Adrenal gland (tissue), 12 donors: Measurements from ENCODE around the gene CMIP. TPM values are rescaled to one million over a fixed set of nuclear protein-coding genes. Genes with fewer than 3 reads are reported as not detected.

ENCODE experiments used
- DNase-seq, 7 donors: peaks; one replicate each; pipeline ENCODE4 v3.0.0-alpha.2; 2019 to 2020
- H3K27ac ChIP-seq, 5 donors: fragments of 200-600 bp; sonication (generic) in 4 of 5; 1 replicate in 3 of 5; 2 replicates in 2 of 5; pipeline versions ENCODE4 v1.5.1 to v1.8.0; 2016 to 2020; ENCODE audit warnings: mild to moderate bottlenecking in 1 of 5
- H3K27me3 ChIP-seq: fragments of 200-600 bp; 2 replicates; pipeline ENCODE4 v1.8.0; 2021
- H3K36me3 ChIP-seq, 2 donors: fragments of 200-600 bp; replicated peaks in 1 of 2; 1 replicate in 1 of 2; 2 replicates in 1 of 2; pipeline versions ENCODE4 v1.5.1 to v1.8.0; 2018 to 2022
- H3K4me1 ChIP-seq, 2 donors: fragments of 200-600 bp; replicated peaks in 1 of 2; 1 replicate in 1 of 2; 2 replicates in 1 of 2; pipeline versions ENCODE4 v1.5.1 to v1.8.0; 2018 to 2021
- H3K4me3 ChIP-seq, 4 donors: fragments of 200-600 bp; sonication (generic) in 3 of 4; one replicate each; pipeline ENCODE4 v1.5.1; 2016 to 2018
- H3K9me3 ChIP-seq, 3 donors: fragments of 200-600 bp; sonication (generic) in 1 of 3; replicated peaks in 1 of 3; 1 replicate in 2 of 3; 2 replicates in 1 of 3; pipeline versions ENCODE4 v1.5.1 to v1.8.0; 2016 to 2021
- CTCF ChIP-seq, 6 experiments: fragments of 450-650 bp in 4 of 6; fragments of 200-600 bp in 2 of 6; sonication (generic) in 1 of 6; IDR thresholded peaks; 1 replicate in 5 of 6; 2 replicates in 1 of 6; pipeline versions ENCODE4 v1.5.1 to v1.8.0; 2016 to 2021; ENCODE audit warnings: antibody characterized with exemption in 6 of 6, mild to moderate bottlenecking in 2 of 6, moderate library complexity in 1 of 6
- POLR2A ChIP-seq, 2 donors: fragments of 450-650 bp; IDR thresholded peaks; one replicate each; pipeline ENCODE4 v1.6.1; 2017; ENCODE audit warnings: antibody characterized with exemption in 2 of 2, mild to moderate bottlenecking in 2 of 2, moderate library complexity in 1 of 2
- WGBS, 4 donors: extraction: QIAGEN DNeasy Blood & Tissue Kit in 2 of 4; methylation state at CpG; one replicate each; pipeline versions ENCODE4 v1.1.5 to v1.1.7; 2013 to 2017; 5-methylcytosine and 5-hydroxymethylcytosine counted together
- intact Hi-C, 2 donors: fragments of 100-400 bp; cut with DNase I; formaldehyde crosslinking; loops; one replicate each; pipeline versions ENCODE4 v1.14.1 to v1.15.0; 2022 to 2023
- polyA plus RNA-seq, 3 donors: library from polyadenylated mRNA; stranded (reverse); fragments of 200-250 nt in 2 of 3; fragments of 350-450 nt in 1 of 3; fragmentation: Illumina TruSeq in 1 of 3; extraction: RNeasy Lipid Tissue Mini Kit (QIAGEN cat#74804) in 1 of 3; gene quantifications; one replicate each; pipeline ENCODE4 v1.2.3, GENCODE V29; 2013 to 2014
- total RNA-seq, 9 donors: library from RNA; depleted of rRNA in 4 of 9; stranded (reverse); fragments of >200 nt in 4 of 9; fragments of 120-200 nt in 1 of 9; fragmentation: NEBNext Ultra II Directional in 1 of 9; extraction: Animal tissue kit (Norgen Biotek cat#: 25700) in 1 of 9; gene quantifications; one replicate each; pipeline versions ENCODE4 v1.1.0 to v1.2.4, GENCODE V29; 2013 to 2023
- donor health status: healthy with polysubstance abuse.
- donor health status: Bipolar disorder and iron deficiency.
- donor health status: DM: yes; HTN: yes; CAD: no.
- donor health status: DM: no; HTN: no; CAD: no.
- donor health status: DM: no; HTN: no; CAD: no.
- donor health status: DM: yes; HTN: yes; CAD: no.

Gene CMIP
- total and polyA plus RNA-seq, 12 donors, result 8.1 to 87.9 (median 42.5) TPM

- TF ChIP-seq CTCF (IDR thresholded peaks at IDR 0.05) (no peak), POLR2A (IDR thresholded peaks at IDR 0.05) (no peak)
- intact Hi-C loops, result no loop called here
- WGBS, 4 donors, result 82 to 97% (median 93%) methylated on average over 5 to 16 of the region's 16 CpGs
- Histone ChIP-seq H3K27ac (no peak overlapping the region), H3K4me1 (no peaks in the 10 kb centered on the region), H3K4me3 (no peak overlapping the region), H3K9me3 (no peaks in the 10 kb centered on the region), H3K27me3 (no peaks in the 10 kb centered on the region), H3K36me3 (peaks cover 0 to 34% of the 10 kb centered on the region in 2 donors)
- no peak for DNase-seq
Measured at GRCh38 chr16:81679721-81680430, 235.3 kb downstream of the CMIP start.

- peaks cover 0 to 27% of the 10 kb centered on the region in 2 donors for H3K36me3 ChIP-seq
- no peak for DNase-seq
- TF ChIP-seq CTCF (IDR thresholded peaks at IDR 0.05) (no peak), POLR2A (IDR thresholded peaks at IDR 0.05) (no peak)
- H3K27ac ChIP-seq, result no peak overlapping the region
- no peaks in the 10 kb centered on the region for H3K9me3 ChIP-seq
- intact Hi-C loops, result no loop called here
- H3K4me1 ChIP-seq, result no peaks in the 10 kb centered on the region
- 87 to 94% (median 90%) methylated on average over 13 to 22 of the region's 22 CpGs for WGBS, 4 donors
- no peak overlapping the region for H3K4me3 ChIP-seq
- no peaks in the 10 kb centered on the region for H3K27me3 ChIP-seq
Measured at GRCh38 chr16:81680444-81681275, 236.1 kb downstream of the CMIP start.

- no peak for TF ChIP-seq POLR2A (IDR thresholded peaks at IDR 0.05)
- no peak for TF ChIP-seq CTCF (IDR thresholded peaks at IDR 0.05)
- no peaks in the 10 kb centered on the region for H3K27me3 ChIP-seq
- no peak overlapping the region for H3K27ac ChIP-seq
- WGBS, 4 donors, result 91 to 92% (median 92%) methylated on average over 11 to 14 of the region's 14 CpGs
- intact Hi-C loops, result no loop called here
- no peak for DNase-seq
- H3K4me1 ChIP-seq, result no peaks in the 10 kb centered on the region
- H3K9me3 ChIP-seq, result no peaks in the 10 kb centered on the region
- H3K4me3 ChIP-seq, result no peak overlapping the region
- peaks cover 0 to 24% of the 10 kb centered on the region in 2 donors for H3K36me3 ChIP-seq
Measured at GRCh38 chr16:81681311-81681710, 236.7 kb downstream of the CMIP start.

GRCh38 chr16:81684242-81684837 lies 239.7 kb downstream of the CMIP start:
- intact Hi-C loops, result no loop called here
- Histone ChIP-seq H3K9me3 (no peaks in the 10 kb centered on the region), H3K27me3 (no peaks in the 10 kb centered on the region), H3K36me3 (peaks cover 0 to 10% of the 10 kb centered on the region in 2 donors), H3K4me3 (no peak overlapping the region), H3K27ac (no peak overlapping the region), H3K4me1 (no peaks in the 10 kb centered on the region)
- TF ChIP-seq CTCF (IDR thresholded peaks at IDR 0.05), result no peak
- TF ChIP-seq POLR2A (IDR thresholded peaks at IDR 0.05), result no peak
- DNase-seq, result no peak
- WGBS, 4 donors, result 89 to 95% (median 91%) methylated on average over 11 to 13 of the region's 13 CpGs
